22Rv1 (cell line): ENCODE results near the gene LINGO3.

Experiments used
- H3K27ac ChIP-seq: fragments of 450-650 bp; 2 replicates; pipeline ENCODE4 v1.5.1; 2017
- ZFX ChIP-seq: fragments of 450-650 bp; IDR thresholded peaks from 2 replicates; pipeline ENCODE4 v1.6.1; 2017; ENCODE audit warnings: antibody characterized with exemption, borderline replicate concordance
- TF ChIP-seq, protein P1 (sequence below): fragments of 450-650 bp; IDR thresholded peaks from 2 replicates; pipeline ENCODE4 v1.5.1; 2017; ENCODE audit warnings: mild to moderate bottlenecking

The LINGO3 gene

DNA sequence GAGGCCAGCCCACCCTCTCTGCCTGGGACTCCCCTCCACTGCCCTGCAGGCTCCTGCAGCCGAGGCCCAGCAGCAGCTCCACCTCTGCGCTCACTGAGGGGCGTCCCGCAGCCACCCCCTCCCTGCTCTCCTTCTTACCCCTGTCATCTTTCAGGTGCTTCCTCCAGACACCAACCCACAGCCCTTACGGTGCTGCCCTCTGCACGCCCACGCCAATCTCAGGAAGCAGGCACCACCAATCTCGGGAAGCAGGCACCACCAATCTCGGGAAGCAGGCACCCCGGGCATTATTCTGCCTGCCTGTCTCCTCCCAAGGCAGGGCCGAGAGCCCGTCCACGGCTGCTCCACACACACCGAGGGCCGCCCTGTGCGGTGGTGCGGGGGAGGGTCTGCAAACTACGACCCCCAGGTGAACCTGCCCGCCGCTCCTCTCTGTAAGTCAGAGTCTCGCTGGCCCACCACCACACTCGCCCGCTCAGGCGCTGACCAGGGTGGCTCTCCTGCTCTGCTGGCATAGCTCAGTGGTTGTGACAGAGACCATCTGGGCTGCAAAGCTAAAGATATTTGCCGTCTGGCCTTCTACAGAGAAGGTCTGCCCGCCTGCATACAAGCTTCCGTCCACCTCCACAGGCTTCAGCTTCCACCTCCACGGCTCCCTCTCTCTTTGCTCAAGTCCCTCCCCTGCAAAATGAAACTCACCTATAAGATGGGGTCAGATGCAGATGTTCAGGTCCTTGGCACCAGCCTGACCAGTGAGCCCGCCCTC lies 17.5 kb upstream of the LINGO3 start:
- TF ChIP-seq, protein P1, sequence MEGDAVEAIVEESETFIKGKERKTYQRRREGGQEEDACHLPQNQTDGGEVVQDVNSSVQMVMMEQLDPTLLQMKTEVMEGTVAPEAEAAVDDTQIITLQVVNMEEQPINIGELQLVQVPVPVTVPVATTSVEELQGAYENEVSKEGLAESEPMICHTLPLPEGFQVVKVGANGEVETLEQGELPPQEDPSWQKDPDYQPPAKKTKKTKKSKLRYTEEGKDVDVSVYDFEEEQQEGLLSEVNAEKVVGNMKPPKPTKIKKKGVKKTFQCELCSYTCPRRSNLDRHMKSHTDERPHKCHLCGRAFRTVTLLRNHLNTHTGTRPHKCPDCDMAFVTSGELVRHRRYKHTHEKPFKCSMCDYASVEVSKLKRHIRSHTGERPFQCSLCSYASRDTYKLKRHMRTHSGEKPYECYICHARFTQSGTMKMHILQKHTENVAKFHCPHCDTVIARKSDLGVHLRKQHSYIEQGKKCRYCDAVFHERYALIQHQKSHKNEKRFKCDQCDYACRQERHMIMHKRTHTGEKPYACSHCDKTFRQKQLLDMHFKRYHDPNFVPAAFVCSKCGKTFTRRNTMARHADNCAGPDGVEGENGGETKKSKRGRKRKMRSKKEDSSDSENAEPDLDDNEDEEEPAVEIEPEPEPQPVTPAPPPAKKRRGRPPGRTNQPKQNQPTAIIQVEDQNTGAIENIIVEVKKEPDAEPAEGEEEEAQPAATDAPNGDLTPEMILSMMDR = no peak
- no peak for TF ChIP-seq ZFX
- H3K27ac ChIP-seq = no peak overlapping the region

DNA sequence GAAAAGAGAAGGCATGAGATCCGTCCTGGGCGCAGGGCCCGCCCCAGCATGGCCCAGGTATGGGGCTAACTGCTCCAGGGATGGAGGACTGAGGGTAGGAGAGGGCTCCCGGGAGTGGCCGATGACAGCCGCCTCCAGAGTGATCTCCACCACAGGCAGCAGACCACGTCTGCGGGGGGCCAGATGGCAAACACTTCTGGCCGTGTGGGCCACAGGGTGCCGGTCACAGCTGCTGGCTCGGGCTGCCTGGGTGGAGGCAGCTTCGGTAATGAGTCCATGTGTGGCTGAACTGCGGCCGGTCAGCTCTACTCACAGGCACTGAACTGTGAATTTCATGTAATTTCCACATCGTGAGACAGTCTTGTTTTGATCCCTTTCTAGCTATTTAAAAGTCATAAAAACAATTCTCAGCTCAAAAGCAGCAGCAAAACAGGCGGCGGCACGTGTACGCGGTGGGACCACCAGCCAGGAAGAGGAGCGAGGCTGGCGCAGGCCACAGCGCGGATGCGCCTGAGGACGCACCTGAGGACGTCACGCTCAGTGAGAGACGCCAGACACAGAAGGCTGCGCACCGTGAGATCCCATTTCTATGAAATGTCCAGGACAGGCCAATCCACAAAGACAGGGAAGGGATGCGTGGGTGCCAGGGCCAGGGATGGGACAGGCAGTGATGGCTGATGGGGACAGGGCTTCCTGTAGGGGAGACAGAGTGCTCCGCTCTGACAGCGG lies 16.4 kb upstream of the LINGO3 start:
- no peak overlapping the region for H3K27ac ChIP-seq
- TF ChIP-seq, protein P1 = no peak
- no peak for TF ChIP-seq ZFX

DNA sequence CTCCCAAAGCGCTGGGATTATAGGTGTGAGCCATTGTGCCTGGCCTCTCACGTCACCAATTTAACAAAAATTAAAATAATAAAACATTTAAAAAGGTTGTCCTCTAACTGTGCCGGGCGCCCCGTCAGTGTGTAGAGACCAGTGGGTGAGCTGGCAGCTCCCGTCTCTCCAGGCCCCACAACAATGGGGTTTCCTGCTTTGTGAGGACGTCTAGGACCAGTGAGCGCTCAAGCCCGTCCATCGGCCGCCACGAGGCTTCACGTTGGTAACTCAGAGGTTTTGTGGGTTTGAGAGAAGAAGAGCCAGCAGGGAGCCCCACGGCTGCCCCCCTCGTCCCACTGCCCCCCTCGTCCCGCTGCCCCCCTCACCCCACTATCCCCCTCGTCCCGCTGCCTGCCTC lies 15.8 kb upstream of the LINGO3 start:
- H3K27ac ChIP-seq = no peak overlapping the region
- TF ChIP-seq, protein P1 = no peak
- no peak for TF ChIP-seq ZFX

DNA sequence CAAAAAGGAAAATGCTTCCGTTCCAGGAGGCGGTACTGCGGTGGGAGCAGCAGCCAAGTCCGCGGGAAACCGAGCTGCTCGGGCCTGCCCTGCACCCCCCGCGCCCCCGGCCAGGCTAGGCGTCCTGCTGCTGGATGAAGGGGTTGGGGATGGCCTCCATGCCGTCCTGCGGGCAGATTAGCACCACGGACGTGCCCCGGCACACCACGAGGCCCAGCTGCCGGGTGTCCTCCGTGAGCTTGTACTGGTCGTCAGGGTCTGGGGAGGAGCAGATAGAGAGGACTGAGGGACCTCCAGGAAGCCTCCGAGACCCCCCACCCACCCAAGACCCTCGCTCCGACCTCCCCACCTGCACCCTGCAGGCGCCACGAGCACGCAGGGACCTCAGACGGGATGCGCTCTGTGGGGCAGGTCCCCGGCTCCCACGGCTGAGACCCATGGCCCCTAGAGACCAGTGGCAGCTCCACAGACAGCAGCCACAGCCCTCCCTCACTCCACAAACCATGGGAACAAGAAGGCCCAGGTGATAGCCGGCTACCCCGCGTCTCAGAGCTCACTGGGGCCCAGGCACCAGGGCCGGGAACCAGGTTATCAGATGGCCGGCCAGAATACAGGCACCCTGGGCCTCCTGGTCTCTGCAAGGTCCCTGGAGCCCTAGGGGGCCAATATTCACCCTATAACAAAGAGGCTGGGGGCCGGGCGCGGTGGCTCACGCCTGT lies 13.8 kb upstream of the LINGO3 start:
- TF ChIP-seq, protein P1 = no peak
- no peak for TF ChIP-seq ZFX
- H3K27ac ChIP-seq = no peak overlapping the region

DNA sequence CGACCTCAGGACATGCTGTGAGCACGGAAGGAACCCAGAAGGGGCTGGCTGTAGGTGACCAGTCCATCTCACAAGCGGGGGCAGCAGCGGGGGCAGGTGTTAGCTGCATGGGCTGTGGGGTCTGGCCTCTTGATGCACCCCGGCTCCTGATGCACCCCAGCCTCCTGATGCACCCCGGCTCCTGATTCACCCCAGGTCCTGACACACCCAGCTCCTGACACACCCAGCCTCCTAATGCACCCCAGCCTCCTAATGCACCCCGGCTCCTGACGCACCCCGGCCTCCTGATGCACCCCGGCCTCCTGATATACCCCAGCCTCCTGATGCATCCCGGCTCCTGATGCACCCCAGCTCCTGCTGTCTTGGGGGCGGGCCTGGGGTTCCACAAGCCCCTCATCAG lies 13.0 kb upstream of the LINGO3 start:
- TF ChIP-seq, protein P1 = no peak
- no peak for TF ChIP-seq ZFX
- H3K27ac ChIP-seq = no peak overlapping the region

DNA sequence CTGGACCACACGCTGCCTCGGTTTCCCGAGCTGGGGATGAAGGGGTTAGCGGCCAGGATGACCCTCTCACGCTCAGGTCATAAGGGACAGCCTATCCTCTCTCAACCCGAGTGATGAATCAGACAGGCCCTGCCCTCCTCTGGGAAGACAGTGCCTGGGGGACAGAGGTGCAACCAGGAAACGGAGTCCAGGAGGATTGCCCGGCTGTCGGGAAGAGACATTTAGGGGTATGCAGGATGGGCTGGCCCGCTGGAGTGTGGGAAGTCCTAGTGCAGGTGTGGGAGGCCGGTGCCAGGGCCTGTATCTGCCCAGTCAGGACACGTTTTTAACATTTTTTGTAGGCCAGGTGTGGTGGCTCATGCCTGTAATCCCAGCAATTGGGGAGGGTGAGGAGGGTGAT lies 12.1 kb upstream of the LINGO3 start:
- TF ChIP-seq, protein P1 = no peak
- TF ChIP-seq ZFX = no peak
- no peak overlapping the region for H3K27ac ChIP-seq

DNA sequence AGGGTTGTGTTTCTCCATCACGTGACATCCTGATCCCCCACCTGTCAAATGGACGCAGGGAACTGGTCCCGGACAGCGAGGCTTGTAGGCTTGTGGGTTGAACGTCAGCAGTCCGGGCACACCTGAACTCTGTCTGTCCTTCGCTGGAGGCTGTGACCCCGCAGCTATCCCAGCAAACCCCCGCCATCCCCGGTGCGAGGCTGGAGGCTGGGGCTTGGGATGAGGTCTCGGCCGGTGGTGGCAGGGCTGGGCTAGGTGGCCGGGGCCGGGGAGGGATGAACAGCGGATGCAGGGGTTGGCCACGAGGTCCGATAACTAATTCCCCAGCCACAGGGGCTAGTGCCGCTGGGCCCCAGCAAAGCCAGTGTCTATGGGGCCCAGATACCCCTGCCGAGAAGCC lies 11.6 kb upstream of the LINGO3 start:
- H3K27ac ChIP-seq = no peak overlapping the region
- TF ChIP-seq, protein P1 = no peak
- TF ChIP-seq ZFX = no peak
